WTC11 (cell line): ENCODE data around the gene MYO19.

Experiments used
- IRF2 ChIP-seq: sonication (generic); formaldehyde crosslinking; IDR thresholded peaks from 2 replicates; pipeline ENCODE4 v1.8.0; 2022; ENCODE audit warnings: low read depth, missing genetic modification reagents, borderline replicate concordance
- MYBL2 ChIP-seq: sonication (generic); formaldehyde crosslinking; IDR thresholded peaks from 2 replicates; pipeline ENCODE4 v1.8.1; 2023; ENCODE audit warnings: mild to moderate bottlenecking, moderate library complexity, missing genetic modification reagents
- TF ChIP-seq, protein P1 (sequence below): fragments of 200-600 bp; IDR thresholded peaks from 2 replicates; pipeline ENCODE4 v1.8.0; 2022; ENCODE audit warnings: antibody characterized with exemption

DNA sequence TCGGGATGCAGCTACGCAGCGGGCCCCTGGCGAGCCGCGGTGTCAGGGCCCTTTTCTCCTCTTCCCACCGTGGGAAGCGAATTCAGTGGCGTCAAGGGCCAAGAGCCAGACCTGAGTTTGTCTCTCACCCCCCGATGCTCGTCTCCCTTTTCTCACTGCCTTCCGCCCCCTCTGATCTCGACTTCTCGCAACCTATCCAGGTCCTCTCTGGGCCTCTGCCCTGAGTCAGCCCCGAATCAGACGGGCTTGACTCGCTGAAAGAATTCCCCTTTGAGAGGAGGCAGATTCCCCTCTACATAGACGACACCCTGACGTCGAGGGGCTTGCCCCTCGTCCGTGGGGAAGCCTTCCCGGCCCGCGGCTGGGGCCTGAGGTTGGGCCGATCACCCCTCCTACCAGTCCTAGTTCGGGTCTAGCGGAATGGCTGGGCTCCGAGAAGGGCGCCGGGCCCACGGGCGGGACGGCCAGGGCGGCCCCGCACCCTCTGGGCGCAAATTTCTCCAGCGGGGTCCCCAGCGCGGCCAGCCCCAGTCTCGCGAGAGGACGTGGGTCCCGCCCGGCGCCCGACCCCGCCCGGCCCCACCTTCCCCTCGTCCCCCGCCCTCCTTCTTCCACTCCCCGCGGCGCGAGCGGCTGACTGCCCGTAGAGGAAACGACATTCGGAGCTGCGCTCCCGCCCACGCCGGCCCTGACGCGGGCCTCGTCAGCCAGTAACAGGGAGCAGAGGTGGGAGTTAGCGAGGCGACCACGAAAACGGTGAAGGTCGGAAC, 9.8 kb upstream of the MYO19 start, which contains the start of gene GGNBP2:
- TF ChIP-seq IRF2 (CRISPR knock-in tag), result no peak
- TF ChIP-seq, protein P1, sequence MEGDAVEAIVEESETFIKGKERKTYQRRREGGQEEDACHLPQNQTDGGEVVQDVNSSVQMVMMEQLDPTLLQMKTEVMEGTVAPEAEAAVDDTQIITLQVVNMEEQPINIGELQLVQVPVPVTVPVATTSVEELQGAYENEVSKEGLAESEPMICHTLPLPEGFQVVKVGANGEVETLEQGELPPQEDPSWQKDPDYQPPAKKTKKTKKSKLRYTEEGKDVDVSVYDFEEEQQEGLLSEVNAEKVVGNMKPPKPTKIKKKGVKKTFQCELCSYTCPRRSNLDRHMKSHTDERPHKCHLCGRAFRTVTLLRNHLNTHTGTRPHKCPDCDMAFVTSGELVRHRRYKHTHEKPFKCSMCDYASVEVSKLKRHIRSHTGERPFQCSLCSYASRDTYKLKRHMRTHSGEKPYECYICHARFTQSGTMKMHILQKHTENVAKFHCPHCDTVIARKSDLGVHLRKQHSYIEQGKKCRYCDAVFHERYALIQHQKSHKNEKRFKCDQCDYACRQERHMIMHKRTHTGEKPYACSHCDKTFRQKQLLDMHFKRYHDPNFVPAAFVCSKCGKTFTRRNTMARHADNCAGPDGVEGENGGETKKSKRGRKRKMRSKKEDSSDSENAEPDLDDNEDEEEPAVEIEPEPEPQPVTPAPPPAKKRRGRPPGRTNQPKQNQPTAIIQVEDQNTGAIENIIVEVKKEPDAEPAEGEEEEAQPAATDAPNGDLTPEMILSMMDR, result no peak
- TF ChIP-seq MYBL2 (CRISPR knock-in tag), result no peak
